NCI-H146 treated with DMSO at 0.1 percent for 48 hours (cell line): Measurements from ENCODE around the gene MXI1.

Experiments used
- DNase-seq: peaks from one replicate; lab custom pipeline; 2025; ENCODE audit not compliant: unreplicated experiment; lab: John Stamatoyannopoulos, UW

MXI1 gene

GRCh38 chr10:110215286-110216170 is 8.1 kb downstream of the MXI1 start:
- no peak for DNase-seq

DNA sequence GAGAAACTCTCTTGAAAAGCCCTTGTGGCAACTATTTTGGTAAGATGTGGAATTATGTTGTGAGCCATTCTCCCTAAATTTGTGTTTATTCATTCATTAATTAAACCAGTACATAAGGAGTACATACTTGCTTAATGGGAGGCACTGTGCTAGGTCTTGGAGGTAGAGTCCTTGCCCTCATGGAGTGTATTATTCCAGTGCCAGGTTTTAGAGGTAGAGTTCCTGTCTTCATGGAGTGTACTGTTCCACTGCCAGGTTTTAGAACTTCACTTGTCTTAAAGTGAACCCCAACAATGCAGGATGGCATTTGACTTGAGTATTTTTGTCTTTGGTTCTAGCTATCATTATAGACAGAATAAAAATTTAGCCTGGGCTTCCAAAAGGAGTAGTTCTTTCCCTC is 8.8 kb downstream of the MXI1 start:
- no peak for DNase-seq

DNA sequence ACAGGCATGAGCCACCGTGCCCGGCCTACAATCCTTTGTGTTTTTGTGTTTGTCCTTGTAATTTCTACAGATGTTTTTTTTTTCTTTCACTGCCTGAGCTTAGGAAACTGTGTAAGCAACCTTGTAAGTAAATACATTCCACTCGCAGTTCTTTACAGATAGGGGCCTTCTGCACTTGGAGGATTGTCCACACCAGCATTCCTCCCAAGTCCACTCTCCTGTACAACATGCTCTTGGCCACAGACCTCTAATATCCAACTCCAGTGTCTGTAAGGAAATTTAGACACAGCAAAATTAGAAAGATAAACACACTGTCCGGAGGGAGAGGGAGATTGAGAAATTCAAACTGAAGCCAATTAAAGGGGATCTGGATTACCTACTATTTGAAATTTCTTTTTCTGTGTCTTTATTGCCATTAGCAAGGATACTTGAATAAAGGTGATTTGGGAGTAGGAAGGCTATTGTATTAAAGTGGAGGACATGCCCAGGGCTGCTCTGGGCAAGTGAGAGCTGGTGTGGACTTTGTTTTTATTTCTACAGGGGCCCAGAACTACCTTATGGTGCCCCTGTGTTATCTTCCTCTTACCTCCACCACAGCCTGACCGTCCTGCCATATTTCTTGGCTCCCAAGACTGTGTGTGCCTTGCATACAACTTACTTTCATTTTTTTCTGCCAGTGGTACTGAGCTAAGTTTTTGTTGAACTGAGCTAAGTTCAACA is 9.7 kb downstream of the MXI1 start:
- DNase-seq, result no peak

DNA sequence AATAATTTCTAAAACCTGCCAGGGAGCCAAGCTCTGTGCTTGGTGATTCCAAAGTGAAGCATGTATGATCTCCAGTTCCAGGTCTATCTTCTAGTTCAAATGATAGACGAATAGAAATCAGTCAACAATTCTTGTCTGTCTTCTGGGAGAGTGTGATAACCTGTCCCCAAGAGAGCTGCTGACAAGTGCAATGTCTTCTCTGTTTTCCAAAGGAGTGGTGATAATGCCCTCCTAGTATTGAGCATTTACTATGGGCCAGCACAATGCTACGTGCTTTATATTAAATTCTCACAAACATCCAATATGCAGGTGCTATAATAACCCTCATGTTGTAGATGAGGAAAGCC is 10.2 kb downstream of the MXI1 start:
- no peak for DNase-seq

GRCh38 chr10:110218632-110219031 is 11.2 kb downstream of the MXI1 start:
- no peak for DNase-seq

GRCh38 chr10:110219884-110220283 is 12.5 kb downstream of the MXI1 start:
- no peak for DNase-seq

DNA sequence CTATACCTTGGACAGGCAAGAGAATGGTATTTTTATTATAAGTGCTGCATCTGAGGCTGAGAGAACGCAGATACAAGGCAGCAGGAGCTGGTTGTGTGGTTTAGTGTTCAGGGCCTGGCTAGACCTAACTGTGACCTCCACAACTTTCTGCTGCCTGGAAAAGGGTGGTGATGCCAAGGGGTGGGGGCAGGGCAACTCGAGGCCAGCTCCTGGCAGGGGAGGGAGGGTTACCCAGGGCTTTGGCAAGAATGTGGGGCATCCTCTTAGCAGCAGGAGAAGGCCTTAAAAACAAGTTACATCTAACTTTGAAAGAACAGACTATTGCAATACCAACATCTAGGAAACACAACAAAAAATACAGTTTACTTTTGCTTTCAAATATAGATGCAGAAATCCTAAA is 13.0 kb downstream of the MXI1 start:
- no peak for DNase-seq

DNA sequence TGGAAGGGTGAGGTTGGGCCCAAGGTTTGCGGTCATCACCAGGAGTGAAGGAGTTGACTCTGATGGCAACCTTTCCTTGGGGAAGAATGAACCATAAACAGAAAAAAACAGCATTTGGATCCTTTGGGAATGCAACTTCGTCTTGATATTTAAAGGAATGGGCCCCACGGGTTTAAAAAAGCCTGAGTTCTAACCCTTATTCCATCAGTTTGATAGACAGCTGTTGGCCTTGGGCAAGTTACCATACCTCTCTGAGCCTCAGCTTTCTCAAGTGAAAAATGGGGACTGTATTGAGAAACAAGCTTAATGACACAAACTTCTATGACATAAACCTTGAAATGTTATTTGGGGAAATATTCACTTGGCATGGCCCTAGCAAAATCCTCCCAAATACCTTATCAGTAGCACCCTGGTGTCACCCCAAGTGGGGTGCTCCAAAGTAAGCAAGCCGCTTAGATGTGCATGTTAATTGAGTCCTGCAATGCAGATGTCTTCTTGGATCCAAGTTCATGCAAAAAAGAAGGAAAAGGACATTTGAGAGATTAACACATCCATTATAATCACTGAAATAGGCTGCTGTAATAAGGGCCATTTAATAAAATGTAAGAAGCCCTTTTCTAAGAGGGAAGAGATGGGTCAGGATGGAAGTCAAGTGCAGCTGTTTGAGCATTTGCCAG is 13.8 kb downstream of the MXI1 start:
- DNase-seq, result no peak

DNA sequence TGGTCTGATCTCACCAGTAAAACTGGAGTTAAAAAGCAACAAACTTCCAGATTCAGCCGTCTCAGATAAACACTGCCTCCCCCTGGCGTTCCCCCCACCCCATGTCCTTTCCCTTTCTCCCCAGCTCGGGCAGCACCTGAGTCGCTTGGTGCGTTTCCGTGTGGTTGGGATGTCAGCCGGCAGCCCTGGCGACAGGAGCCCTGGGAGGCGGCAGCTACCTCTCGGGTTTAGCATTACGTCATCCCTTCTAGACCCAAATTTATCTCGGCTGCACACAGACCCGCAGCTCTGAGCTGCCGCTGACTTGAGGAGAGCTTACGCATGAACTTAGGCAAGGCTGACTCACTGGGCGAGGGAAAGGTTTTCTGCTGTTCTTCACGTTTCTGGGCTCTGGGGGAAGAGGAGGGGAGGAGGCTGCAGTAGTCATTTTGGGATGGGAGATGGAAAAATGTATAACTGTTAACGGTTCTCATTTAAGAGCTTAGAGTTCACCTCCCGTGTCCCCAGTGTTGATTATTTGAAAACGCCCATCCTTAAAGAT is 14.4 kb downstream of the MXI1 start:
- peak; percentile 29 for DNase-seq

GRCh38 chr10:110222641-110223297 is 15.4 kb downstream of the MXI1 start:
- no peak for DNase-seq

- DNase-seq, result no peak
These were observed 16.0 kb downstream of the MXI1 start for GRCh38 chr10:110223298-110223925.

DNA sequence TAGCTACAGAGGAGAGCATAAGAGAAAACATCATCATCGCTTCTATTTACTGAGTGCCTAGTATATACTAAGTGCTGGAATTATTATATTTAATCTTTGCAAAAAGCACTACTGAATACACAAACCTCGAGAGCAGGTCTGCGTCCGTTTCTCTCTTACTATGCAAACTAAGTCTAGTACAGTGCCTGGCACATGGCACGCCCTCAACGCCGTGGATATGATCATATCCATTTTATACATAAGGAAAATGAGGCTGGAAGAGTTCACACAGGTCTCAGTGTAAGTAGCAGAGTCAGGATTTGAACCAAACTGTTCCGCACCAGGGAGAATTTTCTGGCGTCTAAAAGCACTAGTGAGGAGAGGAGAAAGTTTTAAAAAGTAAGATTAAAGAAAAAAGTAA is 17.6 kb downstream of the MXI1 start:
- DNase-seq, result no peak

- no peak for DNase-seq
These were observed 18.0 kb downstream of the MXI1 start for GRCh38 chr10:110225441-110225755.

- peak; percentile 78 for DNase-seq
These were observed 18.5 kb downstream of the MXI1 start for GRCh38 chr10:110225756-110226542.

GRCh38 chr10:110226543-110226925 is 19.1 kb downstream of the MXI1 start:
- DNase-seq, result peak; percentile 66

DNA sequence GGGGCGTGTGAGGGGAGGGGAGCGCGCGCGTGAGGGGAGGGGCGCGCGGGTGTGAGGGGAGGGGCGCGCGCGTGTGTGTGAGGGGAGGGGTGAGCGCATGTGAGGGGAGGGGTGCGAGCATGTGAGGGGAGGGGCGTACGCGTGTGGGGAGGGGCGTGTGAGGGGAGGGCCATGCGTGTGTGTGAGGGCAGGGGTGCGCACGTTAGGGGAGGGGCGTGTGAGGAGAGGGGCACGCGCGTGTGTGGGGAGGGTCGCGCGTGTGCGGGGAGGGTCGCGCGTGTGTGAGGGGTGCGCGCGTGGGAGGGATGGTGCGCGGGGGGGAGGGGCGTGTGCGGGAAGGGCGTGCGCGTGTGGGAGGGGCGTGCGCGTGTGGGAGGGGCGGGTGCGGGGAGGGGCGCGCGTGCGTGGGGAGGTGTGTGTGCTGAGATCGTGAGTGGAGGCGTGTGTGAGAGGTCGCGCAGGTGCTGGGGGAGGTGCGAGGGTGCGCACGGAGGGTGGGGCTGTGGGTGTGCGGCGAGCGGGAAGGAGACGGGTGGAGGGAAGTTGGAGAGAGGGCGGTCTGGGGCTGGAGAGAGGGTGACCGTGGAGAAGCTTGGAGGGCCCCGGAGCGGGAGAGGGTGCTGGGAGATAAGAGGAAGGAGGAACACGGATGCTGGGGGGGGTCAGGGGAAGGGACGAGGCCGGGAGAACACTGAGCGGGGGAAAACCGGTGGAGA is 19.7 kb downstream of the MXI1 start:
- peak; percentile 66 for DNase-seq

DNA sequence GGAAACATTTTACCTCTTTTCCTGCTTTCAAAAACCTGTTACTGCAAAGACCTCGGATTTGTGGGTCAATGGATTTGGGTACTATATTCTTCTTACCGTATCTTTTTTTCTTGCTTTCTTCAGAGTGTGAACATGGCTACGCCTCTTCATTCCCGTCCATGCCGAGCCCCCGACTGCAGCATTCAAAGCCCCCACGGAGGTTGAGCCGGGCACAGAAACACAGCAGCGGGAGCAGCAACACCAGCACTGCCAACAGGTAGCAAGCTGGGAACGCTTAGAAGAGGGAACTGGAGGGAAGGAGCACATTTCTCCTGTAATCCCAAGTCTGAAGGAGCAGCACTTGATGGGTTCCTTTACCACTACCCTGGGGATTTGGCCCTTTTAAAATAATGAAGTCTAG is 20.7 kb downstream of the MXI1 start:
- DNase-seq, result no peak

- no peak for DNase-seq
These were observed 21.8 kb downstream of the MXI1 start for GRCh38 chr10:110229155-110229554.

- no peak for DNase-seq
These were observed 26.4 kb downstream of the MXI1 start for GRCh38 chr10:110233846-110234245.
